HEK293T (cell line): Measurements from ENCODE around the gene LRP1B.

Experiments
- CTBP1 ChIP-seq: fragments of 450-650 bp; IDR thresholded peaks from 2 replicates; pipeline ENCODE4 v1.6.1; 2016; ENCODE audit warnings: borderline replicate concordance
- FOXM1 ChIP-seq: fragments of 450-650 bp; IDR thresholded peaks from 2 replicates; pipeline ENCODE4 v1.6.1; 2017; ENCODE audit warnings: mild to moderate bottlenecking, borderline replicate concordance
- HDGF ChIP-seq: fragments of 450-650 bp; IDR thresholded peaks from 2 replicates; pipeline ENCODE4 v1.6.1; 2017; ENCODE audit warnings: antibody characterized with exemption, borderline replicate concordance
- NFRKB ChIP-seq: fragments of 450-650 bp; IDR thresholded peaks from 2 replicates; pipeline ENCODE4 v1.6.1; 2016; ENCODE audit warnings: mild to moderate bottlenecking, moderate library complexity
- PKNOX1 ChIP-seq: fragments of 450-650 bp; IDR thresholded peaks from 2 replicates; pipeline ENCODE4 v1.6.1; 2016
- SP1 ChIP-seq: fragments of 450-650 bp; IDR thresholded peaks from 2 replicates; pipeline ENCODE4 v1.6.1; 2017
- ZNF384 ChIP-seq: fragments of 450-650 bp; IDR thresholded peaks from 2 replicates; pipeline ENCODE4 v1.6.1; 2016

DNA sequence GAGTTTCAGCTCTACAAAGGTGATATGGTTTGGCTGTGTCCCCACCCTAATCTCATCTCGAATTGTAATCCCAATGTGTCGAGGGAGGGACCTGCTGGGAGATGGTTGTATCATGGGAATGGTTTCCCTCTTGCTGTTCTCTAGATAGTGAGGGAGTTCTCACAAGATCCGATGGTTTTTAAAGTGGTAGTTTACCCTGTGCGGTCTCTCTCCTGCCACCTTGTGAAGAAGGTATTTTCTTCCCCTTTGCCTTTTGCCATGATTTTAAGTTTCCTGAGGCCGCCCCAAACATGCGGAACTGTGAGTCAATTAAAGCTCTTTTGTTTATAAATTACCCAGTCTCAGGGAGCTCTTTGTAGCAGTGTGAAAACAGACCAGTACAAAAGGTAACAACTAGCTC, 306.0 kb downstream of the LRP1B start:
- TF ChIP-seq SP1 (no peak), HDGF (no peak), PKNOX1 (no peak), NFRKB (no peak), CTBP1 (no peak), FOXM1 (no peak), ZNF384 (no peak)
